ENCODE measurements around the gene EIF2B2. TPM values are rescaled to one million over a fixed set of nuclear protein-coding genes. Genes with fewer than 3 reads are reported as not detected.

EIF2B2 gene
- total and polyA plus RNA-seq, 10 of the 15 experiments (the other 5 are each of a cell fraction or from before 2014, with no cell fraction given) = 17.4 to 168 (median 65.5) TPM

DNA sequence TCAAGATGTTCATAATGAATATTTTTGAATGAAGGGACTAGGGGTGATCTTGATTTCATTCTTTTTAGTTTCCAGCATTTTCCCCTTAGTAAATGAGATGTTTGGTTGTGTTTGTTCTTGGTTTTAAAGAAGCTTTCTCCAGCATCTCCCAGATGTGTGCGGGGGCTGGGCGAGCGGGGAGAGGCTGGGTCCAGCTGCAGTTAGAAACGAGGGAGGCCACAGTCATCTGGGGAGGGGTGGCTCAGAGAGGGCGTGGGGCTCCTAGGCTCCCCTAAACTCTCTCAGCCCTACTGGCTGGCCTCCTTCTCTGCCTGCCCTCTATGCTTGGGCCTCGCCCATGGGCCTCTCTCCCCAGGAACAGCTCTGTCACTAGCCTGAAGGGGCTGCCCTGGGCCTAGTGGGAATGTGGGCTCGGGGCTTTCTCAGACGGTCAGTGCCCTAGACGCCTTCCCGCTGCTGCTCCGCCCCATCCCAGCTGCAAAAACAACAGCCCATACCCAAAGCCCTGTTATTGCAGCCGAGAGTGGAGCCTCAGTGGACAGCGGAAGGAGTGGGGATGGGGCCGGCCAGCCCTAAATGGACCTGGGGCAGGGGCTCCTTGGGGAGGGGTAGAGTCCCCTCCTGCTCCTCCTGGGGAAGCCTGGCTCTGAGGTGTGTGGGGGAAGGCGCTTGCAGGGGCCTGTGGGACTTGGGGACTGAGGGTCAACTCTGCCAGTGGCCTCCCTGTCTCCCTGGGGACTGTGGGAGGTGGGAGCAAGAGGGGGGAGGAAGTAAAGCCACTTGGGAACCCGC, 18.3 kb upstream of the EIF2B2 start:
- ChIA-PET SMC1A (ENCODE audit: uncharacterized antibody, unreplicated experiment) (no interaction called here), CTCF (interaction anchor here (1.6 kb wide), 1 partner anchor 40 kb away, joined by 3 read pairs; no protein-coding TSS in a partner anchor), POLR2A (interaction anchor here (0.6 kb wide), 1 partner anchor 272 kb away, joined by 4 read pairs; no protein-coding TSS in a partner anchor), RAD21 (ENCODE audit: unreplicated experiment) (no interaction called here)
- H3K4me3 ChIP-seq = no peak overlapping the region
- ATAC-seq (no peak), FAIRE-seq (no peak), DNase-seq (ENCODE audit: low read depth, low spot score) (no peak)
- H3K27me3 ChIP-seq (replicated peaks in 1 of 2; ENCODE audit: control insufficient read depth in 2 of 2, insufficient read depth in 2 of 2, low read length in 1 of 2) = no peaks in the 10 kb centered on the region
- H3K9ac ChIP-seq (ENCODE audit: control insufficient read depth, insufficient read depth, low read length) = no peak overlapping the region
- H4K20me1 ChIP-seq (ENCODE audit: control insufficient read depth, insufficient read depth) = no peaks in the 10 kb centered on the region
- H3K36me3 ChIP-seq (ENCODE audit: control insufficient read depth in 2 of 2, insufficient read depth in 2 of 2, low read length in 1 of 2) = no peaks in the 10 kb centered on the region
- no peaks in the 10 kb centered on the region for H3K9me3 ChIP-seq (replicated peaks; ENCODE audit: control insufficient read depth, insufficient read depth, low read length)
- no peaks in the 10 kb centered on the region for H3K79me2 ChIP-seq (ENCODE audit: control insufficient read depth, insufficient read depth, low read length)
- H3K4me2 ChIP-seq (ENCODE audit: control insufficient read depth, insufficient read depth) = no peak overlapping the region
- peaks cover 5% of the 10 kb centered on the region; the same call in 1 of the 2 replicates for H3K4me1 ChIP-seq (ENCODE audit: control insufficient read depth, insufficient read depth, low read length)
- no peak overlapping the region for H2AFZ ChIP-seq (ENCODE audit: control insufficient read depth, low read depth, low read length)
- WGBS (ENCODE audit: insufficient coverage, insufficient replicate concordance, low lambda C conversion rate, missing lambda C conversion rate) = 62% methylated on average over 14 of the region's 16 CpGs
- in situ Hi-C loops (cut with MboI) = no loop called here
- BruUV-seq (replicated peaks) = no TSS peak
- H3K27ac ChIP-seq (ENCODE audit: control insufficient read depth, insufficient read depth) = no peak overlapping the region
- intact Hi-C loops (cut with micrococcal nuclease; ENCODE audit: unreplicated experiment) = no loop called here
- TF ChIP-seq RFX5 (IDR thresholded peaks at IDR 0.05; ENCODE audit: low read depth, low read length) = no peak
- no peak for TF ChIP-seq CBX5 (IDR thresholded peaks at IDR 0.05; ENCODE audit: low read depth)
- TF ChIP-seq ZNF622 (IDR thresholded peaks at IDR 0.05) = no peak
- TF ChIP-seq KDM1A (IDR thresholded peaks at IDR 0.05; ENCODE audit: borderline replicate concordance) = no peak
- no peak for TF ChIP-seq BHLHE40 (IDR thresholded peaks at IDR 0.05; ENCODE audit: borderline replicate concordance in 1 of 2, low read depth in 2 of 2, low read length in 1 of 2)
- no peak for TF ChIP-seq FOS (IDR thresholded peaks at IDR 0.05; ENCODE audit: borderline replicate concordance, extremely low read depth, insufficient read length)
- no peak for TF ChIP-seq POLR2A (IDR thresholded peaks at IDR 0.05; ENCODE audit: low read depth, low read length)
- TF ChIP-seq MXI1 (IDR thresholded peaks at IDR 0.05; ENCODE audit: low read depth, low read length) = no peak
- TF ChIP-seq, protein P1, sequence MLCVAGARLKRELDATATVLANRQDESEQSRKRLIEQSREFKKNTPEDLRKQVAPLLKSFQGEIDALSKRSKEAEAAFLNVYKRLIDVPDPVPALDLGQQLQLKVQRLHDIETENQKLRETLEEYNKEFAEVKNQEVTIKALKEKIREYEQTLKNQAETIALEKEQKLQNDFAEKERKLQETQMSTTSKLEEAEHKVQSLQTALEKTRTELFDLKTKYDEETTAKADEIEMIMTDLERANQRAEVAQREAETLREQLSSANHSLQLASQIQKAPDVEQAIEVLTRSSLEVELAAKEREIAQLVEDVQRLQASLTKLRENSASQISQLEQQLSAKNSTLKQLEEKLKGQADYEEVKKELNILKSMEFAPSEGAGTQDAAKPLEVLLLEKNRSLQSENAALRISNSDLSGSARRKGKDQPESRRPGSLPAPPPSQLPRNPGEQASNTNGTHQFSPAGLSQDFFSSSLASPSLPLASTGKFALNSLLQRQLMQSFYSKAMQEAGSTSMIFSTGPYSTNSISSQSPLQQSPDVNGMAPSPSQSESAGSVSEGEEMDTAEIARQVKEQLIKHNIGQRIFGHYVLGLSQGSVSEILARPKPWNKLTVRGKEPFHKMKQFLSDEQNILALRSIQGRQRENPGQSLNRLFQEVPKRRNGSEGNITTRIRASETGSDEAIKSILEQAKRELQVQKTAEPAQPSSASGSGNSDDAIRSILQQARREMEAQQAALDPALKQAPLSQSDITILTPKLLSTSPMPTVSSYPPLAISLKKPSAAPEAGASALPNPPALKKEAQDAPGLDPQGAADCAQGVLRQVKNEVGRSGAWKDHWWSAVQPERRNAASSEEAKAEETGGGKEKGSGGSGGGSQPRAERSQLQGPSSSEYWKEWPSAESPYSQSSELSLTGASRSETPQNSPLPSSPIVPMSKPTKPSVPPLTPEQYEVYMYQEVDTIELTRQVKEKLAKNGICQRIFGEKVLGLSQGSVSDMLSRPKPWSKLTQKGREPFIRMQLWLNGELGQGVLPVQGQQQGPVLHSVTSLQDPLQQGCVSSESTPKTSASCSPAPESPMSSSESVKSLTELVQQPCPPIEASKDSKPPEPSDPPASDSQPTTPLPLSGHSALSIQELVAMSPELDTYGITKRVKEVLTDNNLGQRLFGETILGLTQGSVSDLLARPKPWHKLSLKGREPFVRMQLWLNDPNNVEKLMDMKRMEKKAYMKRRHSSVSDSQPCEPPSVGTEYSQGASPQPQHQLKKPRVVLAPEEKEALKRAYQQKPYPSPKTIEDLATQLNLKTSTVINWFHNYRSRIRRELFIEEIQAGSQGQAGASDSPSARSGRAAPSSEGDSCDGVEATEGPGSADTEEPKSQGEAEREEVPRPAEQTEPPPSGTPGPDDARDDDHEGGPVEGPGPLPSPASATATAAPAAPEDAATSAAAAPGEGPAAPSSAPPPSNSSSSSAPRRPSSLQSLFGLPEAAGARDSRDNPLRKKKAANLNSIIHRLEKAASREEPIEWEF (IDR thresholded peaks at IDR 0.05; ENCODE audit: insufficient replicate concordance, low read depth, low read length) = no peak
- TF ChIP-seq FOXM1 (IDR thresholded peaks at IDR 0.05; ENCODE audit: low read depth, low read length) = no peak
- TF ChIP-seq, protein P2, sequence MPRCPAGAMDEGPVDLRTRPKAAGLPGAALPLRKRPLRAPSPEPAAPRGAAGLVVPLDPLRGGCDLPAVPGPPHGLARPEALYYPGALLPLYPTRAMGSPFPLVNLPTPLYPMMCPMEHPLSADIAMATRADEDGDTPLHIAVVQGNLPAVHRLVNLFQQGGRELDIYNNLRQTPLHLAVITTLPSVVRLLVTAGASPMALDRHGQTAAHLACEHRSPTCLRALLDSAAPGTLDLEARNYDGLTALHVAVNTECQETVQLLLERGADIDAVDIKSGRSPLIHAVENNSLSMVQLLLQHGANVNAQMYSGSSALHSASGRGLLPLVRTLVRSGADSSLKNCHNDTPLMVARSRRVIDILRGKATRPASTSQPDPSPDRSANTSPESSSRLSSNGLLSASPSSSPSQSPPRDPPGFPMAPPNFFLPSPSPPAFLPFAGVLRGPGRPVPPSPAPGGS (IDR thresholded peaks at IDR 0.05; ENCODE audit: borderline replicate concordance, insufficient read depth, low read depth, low read length, poor library complexity, severe bottlenecking) = no peak
- TF ChIP-seq TCF12 (IDR thresholded peaks at IDR 0.05; ENCODE audit: low read depth, low read length) = no peak
- TF ChIP-seq, protein P3, sequence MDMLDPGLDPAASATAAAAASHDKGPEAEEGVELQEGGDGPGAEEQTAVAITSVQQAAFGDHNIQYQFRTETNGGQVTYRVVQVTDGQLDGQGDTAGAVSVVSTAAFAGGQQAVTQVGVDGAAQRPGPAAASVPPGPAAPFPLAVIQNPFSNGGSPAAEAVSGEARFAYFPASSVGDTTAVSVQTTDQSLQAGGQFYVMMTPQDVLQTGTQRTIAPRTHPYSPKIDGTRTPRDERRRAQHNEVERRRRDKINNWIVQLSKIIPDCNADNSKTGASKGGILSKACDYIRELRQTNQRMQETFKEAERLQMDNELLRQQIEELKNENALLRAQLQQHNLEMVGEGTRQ (IDR thresholded peaks at IDR 0.05; ENCODE audit: borderline replicate concordance, low read depth, low read length) = no peak
- TF ChIP-seq, protein P4, sequence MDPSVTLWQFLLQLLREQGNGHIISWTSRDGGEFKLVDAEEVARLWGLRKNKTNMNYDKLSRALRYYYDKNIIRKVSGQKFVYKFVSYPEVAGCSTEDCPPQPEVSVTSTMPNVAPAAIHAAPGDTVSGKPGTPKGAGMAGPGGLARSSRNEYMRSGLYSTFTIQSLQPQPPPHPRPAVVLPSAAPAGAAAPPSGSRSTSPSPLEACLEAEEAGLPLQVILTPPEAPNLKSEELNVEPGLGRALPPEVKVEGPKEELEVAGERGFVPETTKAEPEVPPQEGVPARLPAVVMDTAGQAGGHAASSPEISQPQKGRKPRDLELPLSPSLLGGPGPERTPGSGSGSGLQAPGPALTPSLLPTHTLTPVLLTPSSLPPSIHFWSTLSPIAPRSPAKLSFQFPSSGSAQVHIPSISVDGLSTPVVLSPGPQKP (IDR thresholded peaks at IDR 0.05; ENCODE audit: low read depth, low read length) = no peak

Measured in GM12878 (cell line).